MM.1S (cell line): Measurements from ENCODE around the gene LRRTM2.

Experiments
- EZH2 ChIP-seq: fragments of 300-600 bp; sonication (generic); optimal IDR thresholded peaks from 2 replicates; pipeline ENCODE3; 2017; ENCODE audit warnings: low read depth, mild to moderate bottlenecking, antibody characterized with exemption, low read length, mixed read lengths
- EZH2phosphoT487 ChIP-seq: fragments of 300-600 bp; sonication (generic); IDR thresholded peaks from 2 replicates; pipeline ENCODE4 v1.6.1; 2018; ENCODE audit warnings: antibody characterized with exemption, low read length
- TF ChIP-seq, protein P1 (sequence below): fragments of 300-600 bp; sonication (generic); IDR thresholded peaks from 2 replicates; pipeline ENCODE4 v1.5.1; 2016; ENCODE audit warnings: antibody characterized with exemption, low read length, mixed read lengths

DNA sequence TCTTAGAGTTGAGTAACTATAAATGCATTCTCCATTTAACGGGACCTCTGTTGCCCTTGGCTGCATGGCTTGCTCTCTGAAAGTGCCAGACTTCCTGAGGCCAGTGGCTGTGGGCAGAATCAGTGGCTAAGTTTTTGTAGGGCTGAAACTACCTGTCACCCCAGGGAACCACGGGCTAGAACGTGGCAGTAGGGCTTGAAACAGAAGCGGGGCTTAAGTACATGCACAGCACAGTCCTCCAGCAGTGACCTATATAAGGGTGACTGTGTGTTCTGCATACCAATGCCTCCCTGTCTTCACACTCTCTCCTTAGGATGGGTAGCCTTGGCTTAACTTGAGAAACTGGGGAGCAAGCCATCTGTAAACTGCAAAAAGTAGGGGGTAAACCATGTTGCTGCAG lies 43.6 kb upstream of the LRRTM2 start:
- TF ChIP-seq, protein P1, sequence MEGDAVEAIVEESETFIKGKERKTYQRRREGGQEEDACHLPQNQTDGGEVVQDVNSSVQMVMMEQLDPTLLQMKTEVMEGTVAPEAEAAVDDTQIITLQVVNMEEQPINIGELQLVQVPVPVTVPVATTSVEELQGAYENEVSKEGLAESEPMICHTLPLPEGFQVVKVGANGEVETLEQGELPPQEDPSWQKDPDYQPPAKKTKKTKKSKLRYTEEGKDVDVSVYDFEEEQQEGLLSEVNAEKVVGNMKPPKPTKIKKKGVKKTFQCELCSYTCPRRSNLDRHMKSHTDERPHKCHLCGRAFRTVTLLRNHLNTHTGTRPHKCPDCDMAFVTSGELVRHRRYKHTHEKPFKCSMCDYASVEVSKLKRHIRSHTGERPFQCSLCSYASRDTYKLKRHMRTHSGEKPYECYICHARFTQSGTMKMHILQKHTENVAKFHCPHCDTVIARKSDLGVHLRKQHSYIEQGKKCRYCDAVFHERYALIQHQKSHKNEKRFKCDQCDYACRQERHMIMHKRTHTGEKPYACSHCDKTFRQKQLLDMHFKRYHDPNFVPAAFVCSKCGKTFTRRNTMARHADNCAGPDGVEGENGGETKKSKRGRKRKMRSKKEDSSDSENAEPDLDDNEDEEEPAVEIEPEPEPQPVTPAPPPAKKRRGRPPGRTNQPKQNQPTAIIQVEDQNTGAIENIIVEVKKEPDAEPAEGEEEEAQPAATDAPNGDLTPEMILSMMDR: no peak
- TF ChIP-seq EZH2phosphoT487 (no peak), EZH2 (no peak)
